ENCODE results near the gene SERGEF.

DNA sequence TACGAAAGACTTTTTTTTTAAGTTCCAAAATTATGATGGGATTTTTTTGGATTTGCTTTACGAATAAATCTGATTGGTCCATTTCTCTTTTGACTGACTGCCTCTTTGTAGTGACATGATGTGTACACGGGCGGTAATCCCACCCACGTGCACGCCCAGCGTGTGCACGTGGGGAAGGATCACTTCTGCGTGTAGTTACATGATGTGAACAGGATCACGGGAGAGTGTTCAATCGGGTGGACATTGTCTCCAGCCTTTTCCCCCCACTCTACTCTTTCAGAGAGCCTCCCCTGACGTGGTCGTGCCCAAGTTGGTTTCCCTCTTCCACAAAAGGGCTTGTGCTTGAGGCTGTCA, 235.1 kb downstream of the SERGEF start:
- TF ChIP-seq, protein P1, sequence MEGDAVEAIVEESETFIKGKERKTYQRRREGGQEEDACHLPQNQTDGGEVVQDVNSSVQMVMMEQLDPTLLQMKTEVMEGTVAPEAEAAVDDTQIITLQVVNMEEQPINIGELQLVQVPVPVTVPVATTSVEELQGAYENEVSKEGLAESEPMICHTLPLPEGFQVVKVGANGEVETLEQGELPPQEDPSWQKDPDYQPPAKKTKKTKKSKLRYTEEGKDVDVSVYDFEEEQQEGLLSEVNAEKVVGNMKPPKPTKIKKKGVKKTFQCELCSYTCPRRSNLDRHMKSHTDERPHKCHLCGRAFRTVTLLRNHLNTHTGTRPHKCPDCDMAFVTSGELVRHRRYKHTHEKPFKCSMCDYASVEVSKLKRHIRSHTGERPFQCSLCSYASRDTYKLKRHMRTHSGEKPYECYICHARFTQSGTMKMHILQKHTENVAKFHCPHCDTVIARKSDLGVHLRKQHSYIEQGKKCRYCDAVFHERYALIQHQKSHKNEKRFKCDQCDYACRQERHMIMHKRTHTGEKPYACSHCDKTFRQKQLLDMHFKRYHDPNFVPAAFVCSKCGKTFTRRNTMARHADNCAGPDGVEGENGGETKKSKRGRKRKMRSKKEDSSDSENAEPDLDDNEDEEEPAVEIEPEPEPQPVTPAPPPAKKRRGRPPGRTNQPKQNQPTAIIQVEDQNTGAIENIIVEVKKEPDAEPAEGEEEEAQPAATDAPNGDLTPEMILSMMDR (IDR thresholded peaks at IDR 0.05), result no peak
- TF ChIP-seq POLR2AphosphoS5 (IDR thresholded peaks at IDR 0.05), result no peak
